ENCODE measurements around the gene ARHGEF10L.

The ARHGEF10L gene

GRCh38 chr1:17549384-17549783 lies 9.9 kb downstream of the ARHGEF10L start:
- in situ Hi-C loops (cut with HindIII; ENCODE audit: low sequenced_read_pairs): no loop called here

- in situ Hi-C loops (cut with HindIII; ENCODE audit: low sequenced_read_pairs): no loop called here
Measured at GRCh38 chr1:17550729-17551584, 11.5 kb downstream of the ARHGEF10L start.

- in situ Hi-C loops (cut with HindIII; ENCODE audit: low sequenced_read_pairs): no loop called here
Measured at GRCh38 chr1:17551755-17552234, 12.3 kb downstream of the ARHGEF10L start.

GRCh38 chr1:17553975-17554700 lies 14.6 kb downstream of the ARHGEF10L start:
- in situ Hi-C loops (cut with HindIII; ENCODE audit: low sequenced_read_pairs): no loop called here

GRCh38 chr1:17554954-17555353 lies 15.5 kb downstream of the ARHGEF10L start:
- in situ Hi-C loops (cut with HindIII; ENCODE audit: low sequenced_read_pairs): no loop called here

- in situ Hi-C loops (cut with HindIII; ENCODE audit: low sequenced_read_pairs): no loop called here
Measured at GRCh38 chr1:17557986-17558385, 18.5 kb downstream of the ARHGEF10L start.

- in situ Hi-C loops (cut with HindIII; ENCODE audit: low sequenced_read_pairs): no loop called here
Measured at GRCh38 chr1:17558541-17558940, 19.0 kb downstream of the ARHGEF10L start.

GRCh38 chr1:17558954-17559614 lies 19.6 kb downstream of the ARHGEF10L start:
- in situ Hi-C loops (cut with HindIII; ENCODE audit: low sequenced_read_pairs): no loop called here

- in situ Hi-C loops (cut with HindIII; ENCODE audit: low sequenced_read_pairs): no loop called here
Measured at GRCh38 chr1:17559615-17560419, 20.3 kb downstream of the ARHGEF10L start.

GRCh38 chr1:17561247-17561548 lies 21.7 kb downstream of the ARHGEF10L start:
- in situ Hi-C loops (cut with HindIII; ENCODE audit: low sequenced_read_pairs): no loop called here

- in situ Hi-C loops (cut with HindIII; ENCODE audit: low sequenced_read_pairs): no loop called here
Measured at GRCh38 chr1:17561561-17561985, 22.1 kb downstream of the ARHGEF10L start.

- in situ Hi-C loops (cut with HindIII; ENCODE audit: low sequenced_read_pairs): no loop called here
Measured at GRCh38 chr1:17562375-17562774, 22.9 kb downstream of the ARHGEF10L start.

- in situ Hi-C loops (cut with HindIII; ENCODE audit: low sequenced_read_pairs): no loop called here
Measured at GRCh38 chr1:17563494-17564281, 24.2 kb downstream of the ARHGEF10L start.

- in situ Hi-C loops (cut with HindIII; ENCODE audit: low sequenced_read_pairs): no loop called here
Measured at GRCh38 chr1:17564458-17565393, 25.2 kb downstream of the ARHGEF10L start.

- in situ Hi-C loops (cut with HindIII; ENCODE audit: low sequenced_read_pairs): no loop called here
Measured at GRCh38 chr1:17565461-17566252, 26.2 kb downstream of the ARHGEF10L start.

- in situ Hi-C loops (cut with HindIII; ENCODE audit: low sequenced_read_pairs): no loop called here
Measured at GRCh38 chr1:17566417-17566816, 26.9 kb downstream of the ARHGEF10L start.

- in situ Hi-C loops (cut with HindIII; ENCODE audit: low sequenced_read_pairs): no loop called here
Measured at GRCh38 chr1:17566892-17567291, 27.4 kb downstream of the ARHGEF10L start.

GRCh38 chr1:17567582-17567981 lies 28.1 kb downstream of the ARHGEF10L start:
- in situ Hi-C loops (cut with HindIII; ENCODE audit: low sequenced_read_pairs): no loop called here
